HK-2 (cell line): Measurements from ENCODE around the gene DIDO1.
A peak's percentile ranks its signal among the peaks of the same experiment; 100 is the strongest.

Experiments
- DNase-seq: peaks from one replicate; pipeline ENCODE4 v3.0.0-alpha.2; 2018; ENCODE audit not compliant: unreplicated experiment

Gene DIDO1

DNA sequence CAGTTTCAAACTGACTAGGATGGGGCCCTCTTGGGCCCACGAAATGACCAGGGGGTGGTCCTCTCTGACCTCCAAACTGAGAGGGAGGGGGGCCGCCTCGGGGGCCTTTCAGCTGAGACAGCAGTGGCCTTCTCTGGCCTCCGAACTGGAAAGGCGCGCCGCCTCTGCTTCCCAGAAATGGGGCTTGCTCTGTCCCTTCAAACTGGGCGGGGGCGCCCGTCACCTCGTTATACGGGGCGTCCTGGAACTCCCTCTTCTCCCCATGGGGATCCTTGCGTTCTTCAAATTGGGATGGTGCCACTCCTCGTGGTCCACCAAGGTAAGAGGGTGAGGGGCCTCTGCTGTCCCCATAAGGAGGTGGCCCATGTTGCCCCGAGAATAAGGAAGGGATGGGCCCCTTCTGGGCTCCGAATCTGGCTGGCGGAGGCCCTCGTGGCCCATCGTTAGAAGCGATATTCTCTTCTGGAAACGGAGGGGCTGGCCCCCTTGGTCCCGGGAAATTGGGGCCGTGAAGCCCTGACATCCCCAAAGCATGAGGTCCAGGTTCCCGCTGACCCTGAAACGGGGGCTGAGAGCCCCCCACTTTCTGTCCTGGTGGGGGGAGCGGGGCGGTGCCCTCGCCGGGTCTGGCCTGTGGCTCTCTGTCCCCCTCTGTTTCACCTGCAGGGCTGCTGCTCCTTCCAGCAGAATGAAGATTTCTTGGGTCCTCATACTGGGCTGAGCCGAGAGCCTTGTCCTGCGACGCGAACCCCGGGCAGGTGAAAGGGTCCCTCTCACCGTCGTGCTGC lies 46.0 kb downstream of the DIDO1 start:
- no peak for DNase-seq

GRCh38 chr20:62879275-62880146 lies 46.8 kb downstream of the DIDO1 start:
- no peak for DNase-seq

GRCh38 chr20:62878244-62879038 lies 47.9 kb downstream of the DIDO1 start:
- DNase-seq = no peak

GRCh38 chr20:62876902-62877816 lies 49.1 kb downstream of the DIDO1 start:
- no peak for DNase-seq

DNA sequence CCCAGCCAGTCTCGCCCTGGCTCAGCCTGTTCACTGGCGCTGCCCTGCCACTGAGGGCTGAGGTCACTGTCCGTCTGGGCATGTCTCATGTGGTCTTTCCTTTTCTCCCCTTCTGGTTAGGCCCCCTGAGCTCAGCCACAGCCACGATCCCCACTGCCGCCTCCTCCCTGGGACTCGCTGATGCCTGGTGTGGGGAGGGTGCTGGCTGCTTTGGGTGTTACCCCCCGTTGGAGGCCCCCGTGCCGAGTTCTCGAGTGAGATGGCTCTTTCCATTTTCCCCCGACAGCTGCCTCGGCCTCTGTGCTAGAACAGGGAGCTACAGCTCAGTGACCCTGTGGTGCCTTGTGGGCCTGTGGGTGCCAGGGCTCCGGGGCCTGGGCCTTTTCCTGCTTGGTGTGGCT lies 49.8 kb downstream of the DIDO1 start:
- DNase-seq = no peak

- peak; percentile 83 for DNase-seq
Observed at GRCh38 chr20:62875419-62876361, 50.6 kb downstream of the DIDO1 start.

DNA sequence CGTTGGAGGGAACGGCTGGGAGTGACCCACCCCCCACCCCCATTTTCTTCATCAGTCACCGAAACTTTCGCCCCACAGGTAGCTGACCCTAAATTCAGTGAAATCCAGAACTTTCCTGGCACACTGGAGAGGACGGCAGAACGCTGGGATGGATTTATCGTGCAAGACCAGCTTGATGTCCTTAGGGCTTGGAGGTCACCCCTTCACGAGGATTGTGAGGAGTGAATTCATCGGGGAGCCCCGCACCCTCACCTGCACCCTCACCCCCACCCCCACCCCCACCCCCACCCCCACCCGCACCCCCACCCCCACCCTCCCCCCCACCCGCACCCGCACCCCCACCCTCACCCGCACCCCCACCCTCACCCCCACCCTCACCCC lies 51.4 kb downstream of the DIDO1 start:
- no peak for DNase-seq

- DNase-seq = peak; percentile 75
Observed at GRCh38 chr20:62873681-62874031, 52.6 kb downstream of the DIDO1 start.

DNA sequence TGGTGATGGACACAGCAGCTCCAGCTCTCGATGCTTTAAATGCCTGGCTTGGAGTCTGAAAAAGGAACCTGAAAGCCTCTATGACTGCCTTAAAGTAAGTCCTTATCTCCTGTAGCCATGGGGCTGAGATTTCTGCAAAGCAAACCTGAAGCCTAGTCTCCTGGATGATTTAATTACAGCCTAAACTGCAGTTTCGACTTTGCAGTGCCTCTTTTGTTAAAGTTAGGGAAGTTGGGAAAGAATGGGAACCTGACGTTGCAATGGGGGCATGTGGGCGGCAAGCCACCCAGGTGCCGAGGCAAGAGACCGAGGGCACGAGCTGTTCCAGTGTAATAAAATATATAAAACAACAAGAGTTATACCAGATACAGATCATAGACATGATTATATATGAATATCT lies 53.0 kb downstream of the DIDO1 start:
- DNase-seq = no peak

- DNase-seq = no peak
Observed at GRCh38 chr20:62872862-62873261, 53.4 kb downstream of the DIDO1 start.

- no peak for DNase-seq
Observed at GRCh38 chr20:62872184-62872847, 54.0 kb downstream of the DIDO1 start.

DNA sequence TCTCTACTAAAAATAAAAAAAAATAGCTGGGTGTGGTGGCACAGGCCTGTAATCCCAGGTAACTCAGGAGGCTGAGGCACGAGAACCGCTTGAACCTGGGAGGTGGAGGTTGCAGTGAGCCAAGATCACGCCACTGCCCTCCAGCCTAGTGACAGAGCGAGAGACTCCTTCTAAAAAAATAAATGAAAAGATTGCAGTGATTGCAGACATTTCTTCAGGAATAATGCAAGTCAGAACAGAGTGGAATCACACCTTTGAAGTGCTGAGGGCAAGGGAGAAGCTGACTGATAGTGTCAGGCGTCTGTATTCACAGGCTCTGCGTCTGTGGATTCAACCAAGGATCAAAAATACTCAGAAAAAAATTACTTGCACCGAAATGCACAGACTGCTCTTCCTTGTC lies 62.1 kb downstream of the DIDO1 start:
- DNase-seq = no peak

- DNase-seq = peak; percentile 100
Observed at GRCh38 chr20:62861726-62862336, 64.5 kb downstream of the DIDO1 start, which contains the start of gene TCFL5. TSS of gene TCFL5 (minus strand) at chr20:62861822. CDS start at chr20:62861670, 152 bp downstream.

- peak; percentile 53 for DNase-seq
Observed at GRCh38 chr20:62860924-62861691, 65.2 kb downstream of the DIDO1 start.

- DNase-seq = peak; percentile 34
Observed at GRCh38 chr20:62860391-62860923, 65.8 kb downstream of the DIDO1 start.

- DNase-seq = no peak
Observed at GRCh38 chr20:62859721-62860120, 66.6 kb downstream of the DIDO1 start.

DNA sequence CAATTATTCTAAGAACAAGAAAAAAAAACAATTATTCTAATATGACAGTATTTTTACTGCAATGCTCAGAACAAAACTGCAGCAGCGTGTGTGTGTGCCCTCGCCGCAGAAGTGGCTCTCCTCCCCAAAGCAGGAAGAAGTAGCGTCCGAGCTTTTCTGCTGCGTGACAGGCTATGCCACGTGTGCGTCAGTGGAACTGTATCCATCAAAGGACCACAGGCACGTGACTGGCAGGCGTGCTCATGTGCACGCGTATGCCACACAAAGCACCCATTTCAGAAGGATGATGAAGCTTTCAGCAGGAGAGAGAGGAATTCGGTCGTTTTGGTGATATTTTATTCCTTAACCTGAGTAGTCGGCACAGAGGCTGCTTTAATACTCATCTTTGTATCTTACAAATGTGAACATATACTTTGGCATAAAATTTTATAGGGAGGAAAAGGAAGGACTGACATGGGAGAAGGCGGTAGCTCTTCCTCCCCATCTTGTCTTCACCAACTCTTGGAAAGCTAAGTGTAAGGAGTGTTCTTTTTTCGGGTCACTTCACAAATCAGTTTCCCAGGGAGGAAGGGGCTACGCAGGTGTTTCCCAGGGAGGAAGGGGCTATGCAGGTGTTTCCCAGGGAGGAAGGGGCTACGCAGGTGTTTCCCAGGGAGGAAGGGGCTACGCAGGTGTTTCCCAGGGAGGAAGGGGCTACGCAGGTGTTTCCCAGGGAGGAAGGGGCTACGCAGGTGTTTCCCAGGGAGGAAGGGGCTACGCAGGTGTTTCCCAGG lies 68.1 kb downstream of the DIDO1 start:
- no peak for DNase-seq
